SKM-1 treated with dmso at 0.1 percent for 144 hours (cell line): Measurements from ENCODE around the gene DHX36.

Experiments used
- DNase-seq: peaks from one replicate; lab custom pipeline; 2025; ENCODE audit not compliant: unreplicated experiment; lab: John Stamatoyannopoulos, UW

The DHX36 gene

DNA sequence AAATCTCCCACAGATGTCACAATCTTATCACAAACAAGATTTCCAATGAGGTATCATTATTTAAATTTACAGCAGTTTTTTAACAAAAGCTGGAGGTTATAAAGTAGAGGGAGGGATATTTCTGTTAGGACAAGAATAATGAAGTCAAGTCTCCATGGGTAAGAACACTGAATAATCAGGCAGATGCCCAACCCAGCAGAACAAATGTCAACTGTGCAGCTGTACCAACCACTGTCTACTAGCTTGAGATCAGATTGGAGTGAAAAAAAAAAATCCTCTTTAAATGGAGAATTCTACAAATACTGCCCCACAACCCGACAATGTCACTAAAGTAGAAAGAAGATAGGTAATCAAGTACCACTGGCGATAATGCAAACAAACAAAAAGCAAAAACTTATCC, 30.3 kb downstream of the DHX36 start:
- DNase-seq = no peak

DNA sequence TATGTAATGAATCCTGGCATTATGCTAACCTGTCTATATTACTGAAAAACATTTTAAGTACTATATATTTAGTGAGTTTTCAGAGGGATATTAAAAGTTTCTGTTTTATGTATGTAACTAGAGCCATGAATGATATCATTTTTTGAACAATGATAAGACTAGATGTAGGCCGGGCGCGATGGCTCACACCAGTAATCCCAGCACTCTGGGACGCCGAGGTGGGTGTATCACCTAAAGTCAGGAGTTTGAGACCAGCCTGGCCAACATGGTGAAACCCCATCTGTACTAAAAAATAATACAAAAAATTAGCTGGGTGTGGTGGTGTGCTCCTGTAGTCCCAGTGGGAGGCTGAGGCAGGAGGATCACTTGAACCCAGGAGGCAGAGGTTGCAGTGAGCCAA, 34.1 kb downstream of the DHX36 start:
- no peak for DNase-seq

DNA sequence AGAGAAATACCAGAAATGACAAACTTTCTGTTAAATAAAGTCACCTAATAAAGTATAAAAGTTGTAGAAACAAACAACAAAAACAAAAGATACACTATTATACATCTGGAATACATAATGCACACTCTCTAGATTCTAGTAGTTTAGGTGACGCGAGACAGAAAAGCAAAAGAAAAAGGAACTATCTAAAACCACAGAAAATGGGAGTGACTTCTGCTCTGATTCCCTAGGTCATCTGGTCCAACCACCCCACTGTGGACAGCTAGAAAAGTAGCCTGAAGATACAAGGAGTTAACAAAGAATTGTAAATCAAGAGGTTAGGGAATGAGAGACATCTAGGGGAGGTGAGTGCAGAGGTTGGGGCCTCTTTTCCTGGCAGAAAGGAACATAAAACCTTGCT, 39.1 kb downstream of the DHX36 start:
- DNase-seq = peak; percentile 31

DNA sequence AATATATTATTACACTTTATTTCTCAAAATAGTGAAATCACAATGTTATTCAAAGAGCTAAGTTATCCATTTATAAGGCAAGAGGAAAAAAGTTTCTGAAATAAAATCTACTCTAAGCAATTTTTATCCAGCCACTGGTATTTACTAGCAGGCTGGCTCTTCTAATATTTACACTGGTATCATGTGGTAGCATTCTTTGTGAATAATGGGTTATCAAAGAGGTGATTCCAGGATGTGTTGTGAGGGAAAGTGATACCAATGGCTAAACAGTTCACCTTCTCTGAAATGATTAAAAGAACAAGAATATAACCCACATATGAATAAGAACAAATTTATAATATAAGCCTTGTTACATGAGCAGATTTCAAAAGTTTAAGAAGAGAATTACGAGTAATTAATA, 44.1 kb downstream of the DHX36 start:
- DNase-seq = no peak

DNA sequence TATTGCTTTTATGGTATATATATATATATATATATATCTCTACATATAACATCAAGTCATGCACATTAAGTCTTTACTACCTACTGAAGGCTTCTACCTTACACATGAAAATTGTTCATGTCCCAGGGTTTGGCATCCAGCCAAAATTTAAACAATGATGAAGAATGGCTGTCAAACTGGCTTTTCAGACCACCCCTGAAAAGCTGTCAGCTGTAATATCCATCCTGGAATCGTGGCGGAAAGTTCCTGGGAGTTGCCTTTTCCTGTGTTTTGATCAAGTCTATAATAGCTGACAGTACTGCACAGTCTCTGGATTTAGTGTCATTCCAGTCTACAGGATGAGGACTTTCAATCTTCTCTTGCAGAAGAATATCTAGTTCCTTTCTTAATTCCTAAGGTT, 48.3 kb downstream of the DHX36 start:
- DNase-seq = no peak

DNA sequence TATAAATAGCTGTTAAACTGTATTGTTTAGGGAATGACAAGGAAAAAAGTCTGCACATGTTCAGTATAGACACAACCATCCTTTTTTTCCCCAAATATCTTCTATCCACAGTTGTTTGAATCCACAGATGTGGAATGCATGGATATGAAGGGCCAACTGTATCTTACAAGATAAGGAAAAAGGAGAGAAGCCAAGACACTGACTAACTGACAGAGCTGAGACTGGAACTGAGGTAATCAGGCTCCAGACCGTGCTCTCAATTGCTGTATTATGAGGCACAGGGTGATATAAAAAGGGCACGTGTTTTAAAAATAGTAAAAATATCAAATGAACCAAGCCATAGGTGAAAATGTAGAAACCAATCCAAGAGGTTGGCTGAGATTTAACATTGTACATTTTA, 49.0 kb downstream of the DHX36 start:
- no peak for DNase-seq

DNA sequence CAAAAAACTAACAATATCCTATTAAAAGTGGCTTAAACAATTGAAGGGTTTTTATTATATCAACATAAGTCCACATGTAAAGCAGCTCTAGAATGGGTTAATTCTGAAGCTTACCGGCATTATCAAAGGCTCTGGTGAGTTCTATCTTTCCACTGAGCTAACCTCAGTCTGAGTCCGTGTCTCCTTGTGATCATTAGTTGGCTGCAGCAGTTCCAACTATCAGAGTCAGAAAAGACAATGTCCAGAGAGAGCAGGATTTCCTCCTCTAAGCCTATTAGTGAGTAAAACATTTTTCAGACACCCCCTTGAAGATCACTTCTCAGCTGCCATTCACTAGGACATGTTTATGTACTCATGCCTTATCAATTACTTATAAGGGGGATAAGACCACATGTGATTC, 49.9 kb downstream of the DHX36 start:
- DNase-seq = no peak

DNA sequence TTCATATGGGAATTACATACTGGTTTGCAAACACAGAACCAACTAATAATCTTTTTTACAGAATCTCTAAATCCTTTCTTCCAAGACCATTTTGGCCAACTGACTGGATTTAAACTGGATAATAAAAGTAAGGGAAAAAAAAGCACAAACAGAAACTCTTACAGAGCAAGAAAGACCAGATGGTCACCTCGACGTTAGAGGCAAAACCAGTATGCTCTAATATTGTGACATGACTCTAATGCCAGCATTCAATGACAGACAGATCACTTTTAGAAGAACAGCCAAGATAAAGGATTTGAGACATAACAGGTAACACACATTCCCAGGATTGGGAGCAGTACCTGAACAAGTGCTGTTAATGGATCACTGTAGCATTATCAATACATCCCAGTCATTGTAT, 50.9 kb downstream of the DHX36 start:
- no peak for DNase-seq

DNA sequence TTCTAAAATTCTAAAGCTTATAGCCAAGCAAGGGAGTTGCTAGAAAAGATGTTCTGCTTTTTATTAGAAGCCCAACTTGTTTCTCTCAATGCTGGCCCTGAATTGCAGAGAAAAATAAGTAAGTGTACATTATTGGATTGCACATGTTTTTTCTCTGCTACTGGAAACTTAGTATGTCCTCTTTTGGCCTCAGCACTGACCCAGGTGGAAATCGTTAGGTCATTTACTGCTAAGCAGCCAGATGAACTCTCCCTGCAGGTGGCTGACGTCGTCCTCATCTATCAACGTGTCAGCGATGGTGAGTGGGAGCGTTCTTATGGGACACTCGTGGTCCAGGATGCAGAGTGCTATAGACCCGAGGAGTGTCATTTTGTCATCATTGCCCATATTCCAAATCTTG, 69.8 kb downstream of the DHX36 start:
- DNase-seq = no peak

DNA sequence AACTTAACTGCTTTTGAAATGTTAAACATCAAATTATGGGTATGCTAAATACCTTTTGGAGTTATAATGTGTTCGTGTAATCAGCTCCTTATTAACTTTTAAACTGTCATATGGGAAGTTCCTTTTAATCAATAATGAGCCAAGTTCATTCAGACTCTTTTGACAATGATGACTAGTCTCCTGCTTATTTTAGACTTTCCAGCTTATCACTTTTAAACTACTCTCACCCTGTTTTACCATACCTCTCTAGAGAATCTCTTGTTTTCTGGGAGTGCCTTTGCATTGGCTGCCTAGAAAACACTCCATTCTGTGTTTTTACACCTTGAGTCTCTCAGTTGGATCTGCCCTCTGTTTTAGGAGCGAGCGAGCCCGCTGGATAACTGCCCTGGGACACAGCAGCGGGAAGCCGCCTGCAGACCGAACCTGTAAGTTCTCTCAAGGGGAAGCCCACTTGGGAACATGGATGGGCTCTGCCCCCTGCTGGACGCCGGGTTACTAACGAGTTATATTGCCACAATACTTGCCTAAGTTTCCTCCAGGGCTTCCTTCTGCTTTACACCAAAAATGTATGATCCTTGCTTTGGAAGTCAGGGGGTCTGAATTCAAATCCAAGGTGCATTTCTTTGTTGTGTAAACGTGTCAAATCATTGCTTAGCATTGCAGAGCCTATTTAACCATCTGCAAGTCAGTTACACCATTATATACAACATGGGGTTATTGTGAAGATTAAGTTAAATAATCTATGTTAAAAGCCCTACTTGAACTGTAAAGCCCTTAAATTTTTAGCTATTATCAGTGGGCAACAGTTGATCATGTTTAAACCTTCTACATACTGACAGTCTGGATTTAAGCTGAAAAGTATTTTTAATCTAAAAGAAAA, 71.3 kb downstream of the DHX36 start:
- DNase-seq = peak; percentile 77

DNA sequence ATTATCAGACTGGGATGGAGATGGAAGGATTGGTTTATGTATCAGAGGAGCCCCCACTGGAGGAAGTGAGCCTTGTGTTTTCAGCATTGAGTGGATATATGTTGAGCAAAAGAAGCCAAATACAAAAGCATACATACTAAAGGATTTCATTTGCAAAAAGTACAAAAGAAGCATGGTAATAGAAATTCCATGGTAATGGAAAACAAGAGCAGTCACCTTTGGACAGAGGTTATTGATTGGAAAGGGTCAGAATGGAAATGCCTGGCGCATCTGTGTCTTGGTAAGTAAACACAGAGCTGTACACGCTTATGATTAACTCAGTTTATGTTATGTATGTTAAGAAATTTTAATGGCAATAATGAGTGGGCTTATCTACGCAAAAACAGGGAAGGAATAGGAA, 72.7 kb downstream of the DHX36 start:
- DNase-seq = no peak

DNA sequence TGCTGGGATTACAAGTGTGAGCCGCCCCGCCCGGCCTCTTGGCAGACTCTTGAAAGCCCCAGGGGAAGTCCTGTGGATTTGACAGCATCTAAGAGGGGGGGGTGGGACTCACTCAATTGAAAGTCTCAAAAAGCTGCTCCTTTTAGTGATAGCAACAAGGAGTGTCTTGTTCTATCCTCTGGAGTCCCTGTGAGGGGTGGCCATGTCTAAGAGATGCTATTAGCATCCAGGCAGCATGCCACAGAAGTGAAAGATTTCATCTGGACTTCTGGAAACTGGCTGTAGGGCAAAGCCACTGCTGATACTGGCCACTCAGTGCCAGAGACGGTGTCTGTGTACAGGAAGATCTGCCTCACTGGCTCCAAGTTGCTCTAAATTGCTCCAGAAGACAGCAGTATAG, 74.0 kb downstream of the DHX36 start:
- no peak for DNase-seq

DNA sequence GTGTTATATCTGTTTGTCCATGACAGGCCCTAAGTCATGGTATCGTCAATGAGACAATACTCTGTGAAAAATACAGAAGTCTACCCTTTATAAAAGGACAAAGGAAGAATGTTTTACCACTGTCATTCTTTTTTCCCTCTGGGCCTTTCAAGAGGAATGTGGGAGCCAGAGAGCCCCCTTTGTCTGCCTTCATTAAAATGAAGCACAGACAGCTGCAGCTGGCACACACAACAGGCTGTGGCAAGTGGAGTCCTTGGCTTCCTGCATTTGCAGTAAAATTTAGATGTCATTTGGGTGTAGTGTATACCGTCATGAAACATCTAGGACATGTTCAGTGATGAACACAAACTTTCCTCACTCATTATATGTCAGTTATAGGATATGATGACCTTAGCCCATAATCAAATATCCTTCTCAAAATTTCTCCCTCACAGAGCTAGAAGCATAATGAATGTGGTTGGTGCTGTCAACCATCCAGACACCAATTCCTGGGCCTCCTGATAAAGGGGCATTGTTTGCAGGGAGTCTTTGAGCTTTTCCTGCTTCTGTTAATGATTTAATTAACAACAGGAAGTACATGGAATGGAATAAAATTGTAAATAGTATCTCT, 76.4 kb downstream of the DHX36 start:
- DNase-seq = no peak

DNA sequence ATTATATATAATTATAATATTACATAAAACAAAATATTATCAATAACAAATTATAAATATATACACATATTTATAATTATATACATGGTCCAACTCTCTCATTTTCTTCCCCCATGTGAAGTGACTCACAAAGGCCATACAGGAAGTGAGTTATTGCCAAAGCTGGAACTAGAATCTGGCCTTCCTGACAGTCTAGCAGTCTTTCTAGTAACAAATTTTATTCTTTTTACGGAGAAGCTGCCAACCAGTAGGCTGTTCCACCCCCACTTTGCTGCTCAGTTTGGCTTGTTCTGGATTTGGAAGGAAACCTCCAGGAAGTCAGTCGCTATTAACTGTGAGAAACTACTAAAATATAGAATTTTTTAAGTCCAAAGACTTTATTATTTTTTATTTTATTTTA, 79.6 kb downstream of the DHX36 start:
- DNase-seq = no peak

DNA sequence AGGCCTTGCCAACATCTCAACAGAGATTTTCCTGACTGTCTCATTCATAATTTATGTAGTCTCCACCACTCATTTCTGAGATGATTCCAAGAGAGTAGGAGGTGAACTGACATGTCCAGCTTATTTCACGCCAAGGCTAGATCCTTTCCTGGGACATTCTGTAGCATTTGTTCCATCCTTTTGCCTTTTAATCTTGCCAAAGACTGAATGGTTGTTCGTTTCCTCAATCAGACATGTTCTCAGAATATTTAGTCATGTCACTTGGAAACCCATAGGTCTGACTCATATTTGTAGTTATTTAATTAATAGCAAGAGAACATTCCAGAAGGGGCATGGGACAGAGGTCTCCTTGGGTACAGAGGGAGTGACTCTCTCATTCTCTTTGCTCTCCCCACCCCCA, 80.9 kb downstream of the DHX36 start:
- no peak for DNase-seq

DNA sequence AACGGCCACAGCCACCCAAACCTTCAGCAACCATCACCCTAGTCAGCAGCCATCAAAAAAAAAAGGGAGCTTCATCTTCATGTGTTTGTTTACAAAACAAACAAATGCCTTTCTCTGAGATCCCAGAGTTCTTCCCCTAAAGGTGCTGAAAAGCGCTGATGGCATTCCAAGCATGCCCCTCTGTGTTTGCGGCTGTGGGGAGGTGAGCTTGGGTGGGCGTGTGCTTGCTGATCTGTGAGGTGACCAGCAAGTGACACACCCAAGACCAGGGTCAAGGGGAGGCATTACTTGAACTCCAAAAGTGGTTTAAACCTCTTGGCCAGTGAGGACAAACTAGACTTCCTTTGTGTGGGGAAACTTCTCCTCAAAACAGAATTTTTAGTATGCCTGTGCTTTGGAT, 81.5 kb downstream of the DHX36 start:
- no peak for DNase-seq

DNA sequence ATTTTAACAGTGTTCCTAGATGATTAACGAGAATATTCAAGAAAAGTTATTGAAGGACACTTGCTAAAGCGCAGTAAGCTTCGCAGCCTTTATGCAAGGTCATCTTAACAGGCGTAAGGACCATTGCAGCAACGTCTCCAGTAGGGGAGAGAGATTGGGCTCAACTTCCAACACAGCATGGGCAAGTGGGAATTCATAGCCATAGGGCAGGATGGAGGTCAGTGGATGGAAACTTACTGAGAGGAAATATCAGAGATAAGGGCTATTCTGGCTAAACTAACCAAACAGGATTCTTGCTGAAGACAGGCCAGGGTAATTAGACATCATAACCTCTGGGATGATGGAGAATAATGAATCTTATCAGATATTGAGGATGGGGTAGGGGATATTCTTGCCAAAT, 82.8 kb downstream of the DHX36 start:
- no peak for DNase-seq

DNA sequence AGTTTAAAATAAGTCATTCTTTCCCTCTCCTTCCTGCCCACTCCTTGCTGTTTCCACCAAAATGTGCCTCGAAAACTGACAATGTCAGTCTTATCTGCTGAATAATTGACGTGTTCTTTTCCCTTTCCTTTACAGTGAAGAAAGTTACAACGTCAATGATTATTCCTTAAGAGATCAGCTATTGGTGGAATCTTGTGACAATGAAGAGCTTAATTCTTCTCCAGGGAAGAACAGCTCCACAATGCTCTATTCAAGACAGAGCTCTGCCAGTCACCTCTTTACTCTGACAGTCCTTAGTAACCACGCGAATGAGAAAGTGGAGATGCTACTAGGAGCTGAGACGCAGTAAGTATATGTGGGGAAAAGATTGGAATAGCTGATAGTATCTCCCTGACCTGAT, 84.1 kb downstream of the DHX36 start:
- no peak for DNase-seq

DNA sequence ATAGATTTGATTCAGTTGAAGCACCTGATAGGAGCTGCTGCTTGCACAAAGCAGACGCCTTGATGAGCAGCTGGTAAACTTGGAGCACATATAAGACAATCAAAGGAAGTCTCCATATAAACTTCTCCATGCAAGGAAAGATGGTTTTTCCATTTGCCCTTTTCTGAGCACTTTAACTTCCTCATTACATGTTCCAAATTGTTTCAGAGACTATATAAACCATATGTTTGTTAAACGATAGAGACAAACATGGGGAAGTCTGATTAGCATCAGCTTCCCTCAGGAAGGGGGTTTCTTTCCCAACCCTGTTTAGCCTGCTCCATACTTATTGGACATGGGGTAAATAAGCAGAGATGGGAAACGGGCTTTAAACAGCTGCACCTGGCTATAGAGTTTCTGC, 88.0 kb downstream of the DHX36 start:
- DNase-seq = no peak

DNA sequence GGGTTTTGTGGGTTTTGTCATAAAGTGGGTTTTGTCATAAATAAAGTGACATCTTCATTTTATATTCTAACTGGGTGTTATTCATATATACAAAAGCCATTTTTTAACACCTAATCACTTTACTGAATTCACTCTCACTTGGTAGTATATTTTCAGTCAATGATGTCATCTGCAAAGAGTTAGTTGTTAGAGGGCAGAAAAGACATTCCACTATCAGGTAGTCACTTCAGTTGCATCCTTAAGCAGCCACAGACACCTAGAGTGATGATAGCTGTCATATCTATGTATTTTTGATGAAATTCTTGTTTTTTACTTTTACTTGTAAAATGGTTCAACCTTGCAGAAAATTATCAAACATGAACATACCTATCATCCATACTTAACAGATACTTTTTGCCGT, 89.0 kb downstream of the DHX36 start:
- no peak for DNase-seq

DNA sequence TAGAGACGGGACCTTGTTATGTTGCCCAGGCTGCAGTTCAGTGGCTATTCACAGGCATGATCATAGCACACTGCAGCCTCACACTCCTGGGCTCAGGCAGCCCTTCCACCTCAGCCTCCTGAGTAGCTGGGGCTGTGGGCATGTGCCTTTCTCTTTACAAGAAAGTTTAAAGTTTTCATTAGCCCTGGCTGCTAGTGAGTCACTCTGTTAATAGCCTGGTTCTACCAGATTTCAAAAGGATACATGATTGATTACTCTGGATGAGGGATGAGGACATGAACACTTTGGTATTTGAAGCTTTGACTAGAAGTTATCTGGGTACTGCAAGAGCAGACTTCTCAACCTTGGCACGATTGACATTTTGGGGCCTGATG, 95.1 kb downstream of the DHX36 start:
- no peak for DNase-seq

DNA sequence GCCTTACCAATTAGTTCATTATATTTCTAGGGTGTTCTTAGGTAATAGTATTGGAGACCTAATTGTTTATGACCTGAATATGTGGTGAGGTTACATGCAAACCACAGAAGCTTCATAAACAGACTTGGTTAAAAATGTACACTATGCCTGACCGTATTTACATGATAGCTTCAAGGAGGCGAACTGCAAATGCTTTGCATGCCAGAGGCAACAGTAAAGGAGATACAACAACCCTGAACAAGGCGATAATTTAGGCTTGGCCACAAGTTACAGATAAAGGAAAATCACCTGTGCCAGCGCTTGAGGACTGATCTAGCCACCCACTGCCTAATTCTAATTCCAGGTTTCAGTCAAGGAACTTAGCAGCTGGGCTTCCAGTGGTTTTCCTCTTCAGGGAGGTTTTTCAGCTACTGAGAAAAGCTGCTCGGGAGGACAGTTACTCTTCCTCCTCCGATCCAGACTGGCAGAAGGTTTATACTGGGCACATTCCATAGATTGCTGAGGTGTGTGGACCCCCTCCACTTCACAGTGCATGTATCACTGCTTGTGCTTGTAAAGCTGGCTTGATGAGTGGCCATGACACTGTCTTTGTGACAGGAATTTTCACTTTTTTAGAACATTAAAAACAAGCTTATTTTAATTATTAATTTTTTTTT, 95.6 kb downstream of the DHX36 start:
- DNase-seq = no peak
